HL-60 (cell line): Measurements from ENCODE around the gene TAB3.

Source experiments
- GABPA ChIP-seq: IDR thresholded peaks from 2 replicates; pipeline ENCODE4 v1.6.1; 2012; ENCODE audit warnings: low read depth
- POLR2AphosphoS5 ChIP-seq: IDR thresholded peaks from 2 replicates; pipeline ENCODE4 v1.6.1; 2012; ENCODE audit warnings: low read depth
- SPI1 ChIP-seq: IDR thresholded peaks from 2 replicates; pipeline ENCODE4 v1.6.1; 2012; ENCODE audit warnings: low read depth, mild to moderate bottlenecking, borderline replicate concordance
- TF ChIP-seq, protein P1 (sequence below): IDR thresholded peaks from one replicate; pipeline ENCODE4 v1.5.1; 2011; ENCODE audit warnings: low read length, control low read depth, inconsistent platforms; ENCODE audit not compliant: insufficient read depth
- TF ChIP-seq, protein P2 (sequence below): IDR thresholded peaks from 2 replicates; pipeline ENCODE4 v1.6.1; 2012; ENCODE audit warnings: low read depth; ENCODE audit not compliant: insufficient replicate concordance

DNA sequence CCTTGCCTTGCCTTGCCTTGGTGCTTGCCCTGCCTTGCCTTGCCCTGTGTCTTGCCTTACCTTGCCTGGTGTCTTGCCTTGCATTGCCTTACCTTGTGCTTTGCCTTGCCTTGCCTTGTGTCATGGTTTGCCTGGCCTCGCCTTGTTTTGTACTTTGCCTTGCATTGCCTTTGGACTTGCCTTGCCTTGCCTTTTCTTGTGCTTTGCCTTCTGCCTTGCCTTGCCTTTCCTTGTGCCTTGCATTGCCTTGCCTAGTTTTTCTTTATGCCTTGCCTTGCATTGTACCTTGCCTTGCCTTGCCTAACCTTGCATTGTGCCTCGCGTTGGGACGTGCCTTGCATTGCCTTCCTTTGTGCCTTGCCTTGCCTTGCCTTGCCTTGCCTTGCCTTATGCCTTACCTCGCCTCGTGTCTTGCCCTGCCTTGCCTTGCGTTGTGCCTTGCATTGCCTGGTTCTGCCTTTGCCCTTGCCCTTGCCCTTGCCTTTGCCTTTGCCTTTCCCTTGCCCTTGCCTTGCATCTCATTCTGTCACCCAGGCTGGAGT, 82.8 kb downstream of the TAB3 start:
- TF ChIP-seq, protein P1, sequence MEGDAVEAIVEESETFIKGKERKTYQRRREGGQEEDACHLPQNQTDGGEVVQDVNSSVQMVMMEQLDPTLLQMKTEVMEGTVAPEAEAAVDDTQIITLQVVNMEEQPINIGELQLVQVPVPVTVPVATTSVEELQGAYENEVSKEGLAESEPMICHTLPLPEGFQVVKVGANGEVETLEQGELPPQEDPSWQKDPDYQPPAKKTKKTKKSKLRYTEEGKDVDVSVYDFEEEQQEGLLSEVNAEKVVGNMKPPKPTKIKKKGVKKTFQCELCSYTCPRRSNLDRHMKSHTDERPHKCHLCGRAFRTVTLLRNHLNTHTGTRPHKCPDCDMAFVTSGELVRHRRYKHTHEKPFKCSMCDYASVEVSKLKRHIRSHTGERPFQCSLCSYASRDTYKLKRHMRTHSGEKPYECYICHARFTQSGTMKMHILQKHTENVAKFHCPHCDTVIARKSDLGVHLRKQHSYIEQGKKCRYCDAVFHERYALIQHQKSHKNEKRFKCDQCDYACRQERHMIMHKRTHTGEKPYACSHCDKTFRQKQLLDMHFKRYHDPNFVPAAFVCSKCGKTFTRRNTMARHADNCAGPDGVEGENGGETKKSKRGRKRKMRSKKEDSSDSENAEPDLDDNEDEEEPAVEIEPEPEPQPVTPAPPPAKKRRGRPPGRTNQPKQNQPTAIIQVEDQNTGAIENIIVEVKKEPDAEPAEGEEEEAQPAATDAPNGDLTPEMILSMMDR = no peak
- TF ChIP-seq POLR2AphosphoS5 (no peak), GABPA (no peak), SPI1 (no peak)
- TF ChIP-seq, protein P2, sequence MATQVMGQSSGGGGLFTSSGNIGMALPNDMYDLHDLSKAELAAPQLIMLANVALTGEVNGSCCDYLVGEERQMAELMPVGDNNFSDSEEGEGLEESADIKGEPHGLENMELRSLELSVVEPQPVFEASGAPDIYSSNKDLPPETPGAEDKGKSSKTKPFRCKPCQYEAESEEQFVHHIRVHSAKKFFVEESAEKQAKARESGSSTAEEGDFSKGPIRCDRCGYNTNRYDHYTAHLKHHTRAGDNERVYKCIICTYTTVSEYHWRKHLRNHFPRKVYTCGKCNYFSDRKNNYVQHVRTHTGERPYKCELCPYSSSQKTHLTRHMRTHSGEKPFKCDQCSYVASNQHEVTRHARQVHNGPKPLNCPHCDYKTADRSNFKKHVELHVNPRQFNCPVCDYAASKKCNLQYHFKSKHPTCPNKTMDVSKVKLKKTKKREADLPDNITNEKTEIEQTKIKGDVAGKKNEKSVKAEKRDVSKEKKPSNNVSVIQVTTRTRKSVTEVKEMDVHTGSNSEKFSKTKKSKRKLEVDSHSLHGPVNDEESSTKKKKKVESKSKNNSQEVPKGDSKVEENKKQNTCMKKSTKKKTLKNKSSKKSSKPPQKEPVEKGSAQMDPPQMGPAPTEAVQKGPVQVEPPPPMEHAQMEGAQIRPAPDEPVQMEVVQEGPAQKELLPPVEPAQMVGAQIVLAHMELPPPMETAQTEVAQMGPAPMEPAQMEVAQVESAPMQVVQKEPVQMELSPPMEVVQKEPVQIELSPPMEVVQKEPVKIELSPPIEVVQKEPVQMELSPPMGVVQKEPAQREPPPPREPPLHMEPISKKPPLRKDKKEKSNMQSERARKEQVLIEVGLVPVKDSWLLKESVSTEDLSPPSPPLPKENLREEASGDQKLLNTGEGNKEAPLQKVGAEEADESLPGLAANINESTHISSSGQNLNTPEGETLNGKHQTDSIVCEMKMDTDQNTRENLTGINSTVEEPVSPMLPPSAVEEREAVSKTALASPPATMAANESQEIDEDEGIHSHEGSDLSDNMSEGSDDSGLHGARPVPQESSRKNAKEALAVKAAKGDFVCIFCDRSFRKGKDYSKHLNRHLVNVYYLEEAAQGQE = no peak
